Cardiac fibroblast (primary cell): ENCODE data around the gene IGF2BP2.

Experiments used
- DNase-seq, 2 donors: peaks; one replicate each; pipeline versions ENCODE4 v3.0.0 to v3.0.0-alpha.2; 2010; ENCODE audit warnings: low read depth in 2 of 2
- H3K4me3 ChIP-seq, 2 donors: replicated peaks in 1 of 2; 1 replicate in 1 of 2; 2 replicates in 1 of 2; pipeline ENCODE4 v1.5.1; 2011; ENCODE audit warnings: low read depth in 2 of 2, low read length in 2 of 2, mild to moderate bottlenecking in 2 of 2, moderate library complexity in 1 of 2
- CTCF ChIP-seq: IDR thresholded peaks from one replicate; pipeline ENCODE4 v1.5.1; 2011; ENCODE audit warnings: low read depth, mild to moderate bottlenecking, low read length, inconsistent platforms

The IGF2BP2 gene

GRCh38 chr3:185595526-185595925 is 229.3 kb downstream of the IGF2BP2 start:
- no peak for TF ChIP-seq CTCF
- no peak overlapping the region for H3K4me3 ChIP-seq
- no peak for DNase-seq

DNA sequence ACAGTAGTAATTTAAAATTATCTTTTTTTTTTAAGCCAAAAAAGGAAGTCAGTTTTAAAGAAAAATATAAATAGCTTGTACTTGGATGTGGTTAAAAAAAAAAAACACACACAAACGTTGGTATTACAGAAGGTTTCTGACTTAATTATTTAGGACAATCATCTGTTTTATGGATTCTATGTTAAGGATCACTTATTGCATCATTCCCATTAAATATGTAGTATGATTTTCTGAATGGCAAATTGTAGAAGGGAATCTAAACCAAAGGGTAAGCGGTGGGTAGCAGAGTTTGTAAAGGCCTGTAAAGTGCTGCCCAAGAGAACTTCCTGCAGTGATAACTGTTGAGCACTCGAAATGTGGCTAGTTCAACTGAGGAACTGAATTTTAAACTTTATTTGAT is 230.8 kb downstream of the IGF2BP2 start:
- TF ChIP-seq CTCF = no peak
- no peak overlapping the region for H3K4me3 ChIP-seq

More for the DNA sequence above, 230.8 kb downstream of the IGF2BP2 start:
- DNase-seq = no peak
